ENCODE data around the gene MAP3K2. TPM values are rescaled to one million over a fixed set of nuclear protein-coding genes. Genes with fewer than 3 reads are reported as not detected.

Gene MAP3K2
- total RNA-seq, 1 donor, result 41.6 TPM

DNA sequence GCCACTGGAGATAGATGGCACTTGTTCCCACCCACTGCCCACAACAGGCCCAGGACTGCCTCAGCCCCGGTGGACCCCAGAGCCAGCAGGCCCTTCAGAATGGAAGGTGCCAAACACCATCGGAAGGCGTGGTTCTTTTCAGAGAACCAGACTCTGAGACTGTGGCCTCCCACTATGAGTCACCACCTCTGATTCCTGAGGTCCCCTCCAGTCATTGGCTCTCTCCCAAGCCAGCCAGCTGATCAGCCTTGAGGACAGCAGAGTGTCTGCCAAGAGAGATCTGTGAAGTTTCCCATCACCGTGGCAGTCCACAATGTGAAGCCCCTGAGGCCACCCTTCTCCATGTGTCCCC lies 10.4 kb upstream of the MAP3K2 start:
- H3K4me3 ChIP-seq (ENCODE audit: low read depth, low read length), result no peak overlapping the region
- peak; percentile 90 for DNase-seq (ENCODE audit: low read depth)
- TF ChIP-seq, protein P1, sequence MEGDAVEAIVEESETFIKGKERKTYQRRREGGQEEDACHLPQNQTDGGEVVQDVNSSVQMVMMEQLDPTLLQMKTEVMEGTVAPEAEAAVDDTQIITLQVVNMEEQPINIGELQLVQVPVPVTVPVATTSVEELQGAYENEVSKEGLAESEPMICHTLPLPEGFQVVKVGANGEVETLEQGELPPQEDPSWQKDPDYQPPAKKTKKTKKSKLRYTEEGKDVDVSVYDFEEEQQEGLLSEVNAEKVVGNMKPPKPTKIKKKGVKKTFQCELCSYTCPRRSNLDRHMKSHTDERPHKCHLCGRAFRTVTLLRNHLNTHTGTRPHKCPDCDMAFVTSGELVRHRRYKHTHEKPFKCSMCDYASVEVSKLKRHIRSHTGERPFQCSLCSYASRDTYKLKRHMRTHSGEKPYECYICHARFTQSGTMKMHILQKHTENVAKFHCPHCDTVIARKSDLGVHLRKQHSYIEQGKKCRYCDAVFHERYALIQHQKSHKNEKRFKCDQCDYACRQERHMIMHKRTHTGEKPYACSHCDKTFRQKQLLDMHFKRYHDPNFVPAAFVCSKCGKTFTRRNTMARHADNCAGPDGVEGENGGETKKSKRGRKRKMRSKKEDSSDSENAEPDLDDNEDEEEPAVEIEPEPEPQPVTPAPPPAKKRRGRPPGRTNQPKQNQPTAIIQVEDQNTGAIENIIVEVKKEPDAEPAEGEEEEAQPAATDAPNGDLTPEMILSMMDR (IDR thresholded peaks at IDR 0.05; ENCODE audit: insufficient read depth, low read length), result no peak

DNA sequence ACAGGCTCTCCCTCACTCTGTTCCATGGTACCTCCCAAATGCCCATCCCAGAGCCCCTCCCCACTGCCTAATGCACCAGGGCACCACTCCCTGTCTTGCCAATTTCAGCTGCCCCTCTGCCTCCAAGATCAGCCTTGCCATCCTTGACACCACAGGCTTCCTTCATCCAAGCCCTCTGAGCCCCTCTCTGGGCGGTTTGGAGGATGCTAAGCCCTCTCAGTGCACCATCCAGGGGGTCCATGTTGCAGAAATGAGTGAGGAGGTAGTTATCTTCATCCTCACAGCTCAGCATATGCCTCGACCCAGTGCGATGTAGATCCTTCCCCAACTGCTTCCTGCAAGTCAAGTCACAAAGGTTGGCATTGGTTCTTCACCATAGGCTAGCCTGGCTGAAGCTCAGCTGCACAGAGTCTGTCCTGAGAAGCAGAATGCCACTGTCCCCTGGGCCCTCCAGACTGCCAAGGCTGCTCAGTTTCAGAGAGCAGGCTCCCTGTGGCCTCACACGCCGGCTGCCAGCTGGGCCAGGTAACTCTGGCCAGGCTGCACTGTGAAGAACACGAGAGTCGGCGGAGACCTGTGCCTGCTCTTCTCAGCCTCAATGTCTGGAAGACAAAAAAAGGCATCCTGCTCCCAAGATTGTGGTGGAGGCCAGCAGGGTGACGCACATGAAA lies 9.9 kb upstream of the MAP3K2 start:
- no peak overlapping the region for H3K4me3 ChIP-seq (ENCODE audit: low read depth, low read length)
- no peak for DNase-seq (ENCODE audit: low read depth)
- TF ChIP-seq, protein P1 (IDR thresholded peaks at IDR 0.05; ENCODE audit: insufficient read depth, low read length), result no peak

DNA sequence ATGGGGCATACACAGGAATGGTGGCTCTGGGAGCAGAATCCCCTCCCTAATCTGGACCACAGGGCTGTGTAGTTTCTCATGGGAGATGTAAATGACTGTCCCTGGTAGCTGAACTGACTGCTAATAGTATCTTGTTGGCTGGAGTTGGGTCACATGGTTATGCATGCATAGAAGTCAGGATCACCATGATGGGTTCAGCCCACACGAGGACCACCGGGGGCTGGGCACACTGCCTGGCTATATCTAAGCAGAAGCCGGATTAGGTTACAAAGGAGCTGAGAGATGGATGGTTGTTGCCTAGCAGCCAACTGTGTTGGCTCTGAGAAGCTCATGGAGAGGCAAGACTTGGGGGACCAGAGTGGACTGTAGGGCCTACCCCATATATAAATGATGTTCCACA lies 6.7 kb upstream of the MAP3K2 start:
- DNase-seq (ENCODE audit: low read depth), result no peak

DNA sequence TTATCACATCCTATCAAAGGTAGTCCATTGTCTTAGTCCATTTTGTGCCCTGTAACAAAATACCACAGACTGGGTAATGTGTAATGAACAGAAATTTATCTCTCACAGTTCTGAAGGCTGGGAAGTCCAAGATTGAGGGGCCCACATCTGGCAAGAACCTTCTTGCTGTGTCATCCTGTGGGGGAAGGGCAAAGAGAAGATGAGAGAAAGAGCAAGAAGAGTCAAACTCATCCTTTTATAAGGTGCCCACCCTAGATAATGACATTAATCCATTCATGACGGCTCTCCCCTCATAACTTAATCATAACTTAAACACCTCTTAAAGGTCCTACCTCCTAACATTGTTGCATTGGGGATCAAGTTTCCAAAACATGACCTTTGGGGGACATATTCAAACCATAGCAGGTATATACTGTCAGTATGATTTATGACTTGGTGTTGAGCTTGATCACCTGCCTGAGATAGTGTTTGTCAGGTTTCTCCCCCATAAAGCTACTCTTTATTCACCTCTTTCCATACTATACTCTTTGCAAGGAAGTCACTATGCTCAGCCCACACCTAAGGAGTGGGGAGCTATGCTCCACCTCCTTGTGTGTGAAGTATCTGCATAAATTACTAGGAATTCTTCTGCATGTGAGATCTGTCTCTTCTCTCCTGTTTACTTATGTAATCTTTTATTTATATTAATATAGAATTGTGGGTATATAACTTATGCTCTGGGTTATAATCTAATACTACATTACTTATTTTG lies 5.2 kb upstream of the MAP3K2 start:
- peak; percentile 25 for DNase-seq (ENCODE audit: low read depth)
- H3K4me3 ChIP-seq (ENCODE audit: low read depth, low read length), result no peak overlapping the region
- TF ChIP-seq, protein P1 (IDR thresholded peaks at IDR 0.05; ENCODE audit: insufficient read depth, low read length), result no peak

More for the DNA sequence above, 6.7 kb upstream of the MAP3K2 start:
- TF ChIP-seq, protein P1 (IDR thresholded peaks at IDR 0.05; ENCODE audit: insufficient read depth, low read length), result no peak
- H3K4me3 ChIP-seq (ENCODE audit: low read depth, low read length), result no peak overlapping the region

DNA sequence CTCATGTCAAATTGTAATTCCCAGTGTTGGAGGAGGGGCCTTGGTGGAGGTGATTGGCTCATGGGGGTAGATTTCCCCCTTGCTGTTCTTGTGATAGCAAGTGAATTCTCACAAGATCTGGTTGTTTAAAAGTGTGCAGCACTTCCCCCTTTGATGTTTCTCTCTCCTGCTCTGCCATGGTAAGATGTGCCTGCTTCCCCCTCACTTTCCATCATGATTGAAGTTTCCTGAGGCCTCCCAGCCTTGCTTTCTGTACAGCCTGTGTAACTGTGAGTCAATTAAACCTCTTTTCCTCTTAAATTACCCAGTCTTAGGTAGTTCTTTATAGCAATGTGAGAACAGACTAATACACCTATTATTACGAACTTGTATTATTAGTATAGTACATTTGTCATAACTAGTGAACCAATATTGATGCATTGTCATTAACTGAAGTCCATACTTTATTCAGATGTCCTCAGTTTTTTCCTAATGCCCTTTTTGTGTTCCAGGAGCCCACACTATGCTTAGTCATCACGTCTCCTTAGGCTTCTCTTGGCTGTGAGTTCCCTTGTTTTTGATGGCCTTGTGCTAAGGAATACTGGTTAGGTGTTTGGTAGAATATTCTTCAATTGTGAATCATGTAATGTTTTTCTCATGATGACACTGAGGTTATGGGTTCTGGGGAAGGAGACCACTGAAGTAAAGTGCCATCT lies 4.5 kb upstream of the MAP3K2 start:
- DNase-seq (ENCODE audit: low read depth), result peak; percentile 51
- TF ChIP-seq, protein P1 (IDR thresholded peaks at IDR 0.05; ENCODE audit: insufficient read depth, low read length), result no peak
- no peak overlapping the region for H3K4me3 ChIP-seq (ENCODE audit: low read depth, low read length)

DNA sequence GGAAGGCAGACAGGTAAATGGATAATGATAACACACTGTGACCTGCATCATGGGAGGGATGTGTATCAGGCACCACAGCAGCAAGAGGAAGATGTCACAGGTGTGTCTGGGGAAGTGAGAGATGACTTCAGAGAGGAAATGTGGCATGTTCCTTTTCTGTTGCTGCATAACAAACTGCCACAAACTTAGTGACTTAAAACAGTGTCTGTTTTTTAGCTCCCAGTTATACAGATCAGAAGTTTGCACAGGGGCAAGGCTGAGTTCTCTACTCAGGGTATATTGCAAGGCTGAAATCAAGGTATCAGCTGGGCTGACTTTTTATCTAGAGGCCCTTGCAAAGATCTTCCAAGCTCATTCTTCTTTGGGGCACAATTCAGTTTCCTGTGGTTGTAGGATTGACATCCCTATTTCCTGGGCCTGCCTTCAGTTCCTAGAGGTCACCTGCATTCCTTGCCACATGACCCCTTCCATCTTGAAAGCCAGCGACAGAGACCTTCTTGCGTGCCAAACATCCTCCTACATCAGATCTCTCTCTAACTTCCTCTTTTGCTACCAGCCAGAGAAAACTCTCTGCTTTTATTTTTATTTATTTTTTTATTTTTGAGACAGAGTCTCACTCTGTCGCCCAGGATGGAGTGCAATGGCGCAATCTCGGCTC lies 2.1 kb upstream of the MAP3K2 start:
- TF ChIP-seq, protein P1 (IDR thresholded peaks at IDR 0.05; ENCODE audit: insufficient read depth, low read length), result no peak
- no peak for DNase-seq (ENCODE audit: low read depth)
- no peak overlapping the region for H3K4me3 ChIP-seq (ENCODE audit: low read depth, low read length)

All from fibroblast of the aortic adventitia (primary cell).